ENCODE data around the gene CLP1.
A peak's percentile ranks its signal among the peaks of the same experiment; 100 is the strongest.

The CLP1 gene

DNA sequence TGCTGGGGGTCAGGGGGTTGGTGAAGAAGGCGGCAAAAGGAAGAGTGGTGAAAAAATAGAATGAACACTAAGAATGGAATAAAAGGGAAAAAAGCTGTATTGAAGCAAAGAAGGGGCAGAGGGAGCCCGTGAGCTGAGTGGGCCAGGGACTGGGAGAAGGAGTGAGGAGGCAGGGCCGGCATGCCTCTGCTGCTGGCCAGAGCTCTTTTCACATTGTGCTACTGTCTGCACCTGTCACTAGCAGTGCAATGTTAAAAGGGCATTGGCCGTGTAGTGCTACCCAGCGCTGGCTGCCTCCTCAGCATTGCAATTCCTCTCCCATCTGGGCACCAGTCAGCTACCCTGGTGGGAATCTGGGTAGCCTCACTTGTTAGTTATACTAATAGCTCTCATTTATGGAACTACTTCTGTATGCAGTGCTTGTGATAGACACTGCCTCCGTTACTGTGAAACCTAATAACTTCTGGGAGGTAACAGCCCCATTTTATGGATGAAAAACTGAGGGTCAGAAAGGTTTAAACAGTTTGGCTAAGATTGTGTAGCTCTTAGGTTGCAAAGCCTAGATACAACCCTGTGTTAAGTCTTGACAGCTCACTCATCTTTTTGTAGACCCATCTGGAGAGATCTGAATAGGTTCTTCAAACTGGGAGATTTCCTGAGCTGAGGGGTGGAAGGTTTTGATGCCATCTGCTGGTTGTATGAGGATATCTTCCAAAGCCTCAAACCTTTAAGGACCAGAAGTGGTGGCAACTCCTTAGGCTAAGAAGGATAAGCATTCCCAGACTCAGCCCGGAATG is 16.4 kb upstream of the CLP1 start:
- peak in 2 of 6 experiments; percentile 42 to 44 for DNase-seq

DNA sequence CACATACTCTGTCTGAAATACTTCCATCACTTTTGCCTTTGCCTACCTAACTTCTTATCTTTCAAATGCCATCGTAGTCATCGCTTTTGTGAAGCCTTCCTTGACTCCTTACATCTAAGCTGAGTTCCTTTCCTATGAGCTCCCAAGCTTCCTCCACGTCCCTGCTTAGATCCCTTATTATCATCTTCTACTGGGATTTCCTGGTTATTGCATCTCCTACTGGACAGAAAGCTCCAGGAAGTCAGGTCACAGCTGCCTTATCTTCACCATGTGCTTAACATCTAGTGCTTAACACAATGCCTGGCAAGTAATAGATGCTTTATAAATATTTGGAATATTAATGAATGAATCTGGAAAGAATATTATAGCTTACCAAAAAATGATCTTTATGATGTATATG is 13.8 kb upstream of the CLP1 start:
- DNase-seq, result no peak

DNA sequence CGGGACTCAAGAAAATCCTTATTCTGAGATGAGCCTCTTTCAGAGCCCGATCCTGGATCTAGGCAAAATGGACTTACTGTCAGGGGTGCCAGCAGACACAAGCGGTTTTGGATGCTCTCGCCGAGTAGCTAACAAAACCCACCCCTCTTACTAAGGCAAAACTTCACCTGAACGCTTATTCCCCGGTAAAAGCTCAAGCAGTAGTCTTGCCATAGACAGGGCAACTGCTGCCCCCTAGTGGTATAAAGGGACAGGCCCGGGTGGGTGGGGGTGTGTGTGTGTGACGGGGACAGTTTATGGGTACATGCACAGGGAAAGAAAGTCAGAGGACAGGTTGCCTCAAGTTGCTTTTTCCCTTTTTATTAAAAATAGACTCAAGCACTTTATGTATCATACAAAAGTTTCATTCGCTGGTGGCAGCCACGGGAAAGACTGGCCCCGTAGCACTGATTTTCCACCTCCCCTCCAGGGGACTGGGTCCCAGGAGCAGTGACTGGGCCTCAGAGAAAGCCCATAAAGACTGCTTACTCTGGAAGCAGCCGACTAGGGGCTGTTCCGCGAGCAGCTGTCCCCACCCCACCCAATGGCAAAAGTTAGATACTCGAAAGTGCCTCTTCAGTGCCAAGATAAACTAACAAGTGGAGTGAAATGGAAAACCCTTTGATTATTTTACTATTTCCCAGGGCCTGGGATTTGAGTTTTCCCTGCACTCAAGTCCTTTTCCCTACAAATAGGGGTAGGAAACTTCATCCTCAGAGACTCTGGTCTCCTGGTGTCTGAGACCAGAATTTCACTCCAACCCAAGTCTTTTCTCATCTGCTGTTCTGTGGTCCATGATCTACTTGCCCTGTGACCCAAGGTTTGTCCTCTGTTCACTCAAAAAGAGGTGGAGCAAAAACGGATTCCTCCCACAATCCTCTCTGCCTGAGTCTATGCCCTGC is 12.5 kb upstream of the CLP1 start:
- peak; percentile 72 to 91 (median 80) for DNase-seq

DNA sequence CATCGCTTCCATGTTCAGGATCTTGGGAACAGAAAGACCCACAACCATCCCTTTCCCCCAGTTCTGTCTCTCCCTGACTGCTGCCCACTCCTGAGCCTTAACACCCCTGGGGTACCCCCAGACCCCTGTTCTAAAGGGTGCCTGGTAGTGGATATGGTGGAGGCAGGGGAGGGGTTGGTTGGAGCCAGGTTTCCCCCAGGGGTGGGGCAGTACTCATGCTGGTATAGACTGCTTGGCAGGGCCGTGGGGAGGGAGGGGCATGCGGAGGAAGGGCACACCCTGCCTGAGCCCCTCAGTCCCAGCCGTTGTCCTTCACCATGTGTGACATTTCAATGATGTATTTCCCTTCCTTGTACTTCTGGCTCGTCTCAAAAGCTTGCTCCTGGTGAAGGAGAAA is 11.9 kb upstream of the CLP1 start:
- no peak for DNase-seq

DNA sequence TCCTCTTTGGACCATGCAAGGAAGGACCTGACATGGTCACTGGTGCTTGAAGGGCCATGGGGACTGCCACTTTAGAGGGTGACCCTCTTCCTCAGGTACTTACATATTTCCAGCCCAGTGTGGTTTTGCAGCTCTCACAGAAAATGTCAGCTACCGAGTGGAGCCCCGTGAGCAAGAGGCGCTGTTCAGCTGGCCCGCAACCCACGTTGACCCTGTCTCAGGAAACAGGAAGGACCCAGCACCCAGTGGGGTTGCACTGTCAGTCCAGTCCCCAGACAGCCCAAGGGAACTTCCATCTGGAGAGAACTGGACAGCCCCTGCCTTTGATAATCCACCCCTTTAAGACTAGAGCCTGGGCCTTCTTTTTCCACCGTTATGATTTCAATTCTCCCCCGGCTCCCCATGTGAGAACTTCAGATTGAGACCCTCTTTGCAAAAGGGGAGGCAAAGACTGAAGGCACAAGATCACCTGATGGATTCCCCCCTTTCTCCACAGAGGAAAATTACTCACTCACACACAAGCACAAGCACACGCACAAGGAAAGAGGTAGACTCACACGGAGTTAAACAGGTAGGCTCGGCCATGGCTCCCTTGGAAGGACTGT is 11.3 kb upstream of the CLP1 start:
- peak in 1 of 6 experiments; percentile 21 for DNase-seq

DNA sequence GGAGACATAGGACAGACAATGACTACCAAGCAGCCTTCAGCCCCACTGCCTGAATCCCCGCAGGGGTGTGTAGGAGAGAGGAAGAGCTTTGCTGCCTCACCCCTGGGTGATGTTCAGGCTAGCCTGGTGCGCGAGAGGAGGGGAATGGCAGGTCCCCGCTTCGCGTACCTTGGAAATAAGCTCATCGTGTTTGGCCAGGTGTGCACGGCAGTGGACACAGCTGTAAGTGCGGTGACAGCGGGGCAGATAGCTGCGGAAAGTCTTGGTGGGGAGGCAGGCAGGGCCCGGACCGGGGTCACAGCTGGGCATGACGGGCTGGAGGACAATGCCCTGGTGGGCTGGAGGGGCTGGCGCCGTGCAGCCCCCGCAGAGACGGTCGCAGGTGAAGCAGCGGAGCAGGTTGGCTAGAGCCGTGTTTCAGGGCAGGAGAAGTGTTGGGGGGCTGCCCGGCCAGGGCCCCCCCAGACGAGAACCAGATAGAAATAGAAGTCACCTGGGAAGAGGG is 10.7 kb upstream of the CLP1 start:
- peak in 1 of 6 experiments; percentile 31 for DNase-seq

DNA sequence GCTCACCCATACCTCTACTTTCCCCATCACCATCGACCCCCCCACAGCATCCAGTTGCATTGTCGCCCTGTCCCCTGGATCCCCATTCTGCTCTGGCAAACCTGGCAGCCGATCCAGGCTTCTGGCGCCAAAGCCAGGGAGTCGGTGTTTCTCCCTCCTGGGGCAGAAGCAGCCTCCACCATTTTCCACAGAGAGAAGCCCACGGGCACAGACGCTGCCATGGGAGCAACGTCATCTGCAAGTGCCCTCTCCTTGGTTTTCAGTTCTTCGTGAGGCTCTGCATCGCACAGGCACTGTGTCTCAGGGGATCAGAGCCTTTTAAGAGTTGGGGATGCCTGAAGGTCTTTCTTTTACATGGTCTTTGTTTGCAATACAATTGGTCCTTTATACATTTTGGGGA is 10.2 kb upstream of the CLP1 start:
- DNase-seq, result peak in 1 of 6 experiments; percentile 13

DNA sequence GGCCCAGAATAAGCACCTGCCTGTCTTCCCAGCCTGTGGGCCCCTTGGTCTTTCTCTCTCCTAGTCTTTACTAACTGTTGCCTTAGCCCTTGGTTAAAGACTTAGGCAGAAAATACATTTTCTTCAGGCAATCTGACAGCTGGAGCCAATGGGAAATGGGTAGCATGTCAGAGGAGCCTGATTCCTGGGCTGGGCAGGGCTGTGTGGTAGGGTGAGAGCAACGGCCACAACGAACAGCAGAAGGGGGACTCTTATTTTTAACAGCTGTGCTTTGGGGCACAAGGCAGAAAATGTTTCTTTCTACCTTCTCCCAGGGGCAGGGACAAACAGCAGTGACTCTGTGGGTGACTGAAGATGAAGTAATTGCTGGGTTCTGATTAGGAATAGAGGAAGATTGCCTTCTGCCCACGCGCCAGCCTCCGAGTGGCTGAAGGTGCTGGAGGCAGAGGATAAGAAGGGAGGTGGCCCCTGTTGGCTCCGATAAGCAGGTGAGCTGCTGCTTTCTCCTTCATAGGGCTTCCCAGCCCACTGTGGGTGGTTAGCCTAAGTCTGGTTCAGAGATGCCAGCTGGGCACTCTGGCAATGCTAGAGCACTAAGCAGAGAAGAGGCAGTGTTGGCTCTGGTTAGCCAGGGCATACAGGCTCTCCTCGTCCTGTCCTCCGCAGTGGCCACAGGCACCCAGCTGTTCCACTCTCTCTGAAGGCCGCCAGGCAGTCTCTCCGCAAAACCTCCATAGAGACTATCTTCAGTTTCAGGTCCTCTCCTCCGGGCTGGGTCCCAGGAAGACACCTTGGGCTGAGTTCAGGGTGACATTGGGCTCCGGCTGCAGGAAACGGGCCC is 9.4 kb upstream of the CLP1 start:
- peak in 1 of 6 experiments; percentile 31 for DNase-seq

DNA sequence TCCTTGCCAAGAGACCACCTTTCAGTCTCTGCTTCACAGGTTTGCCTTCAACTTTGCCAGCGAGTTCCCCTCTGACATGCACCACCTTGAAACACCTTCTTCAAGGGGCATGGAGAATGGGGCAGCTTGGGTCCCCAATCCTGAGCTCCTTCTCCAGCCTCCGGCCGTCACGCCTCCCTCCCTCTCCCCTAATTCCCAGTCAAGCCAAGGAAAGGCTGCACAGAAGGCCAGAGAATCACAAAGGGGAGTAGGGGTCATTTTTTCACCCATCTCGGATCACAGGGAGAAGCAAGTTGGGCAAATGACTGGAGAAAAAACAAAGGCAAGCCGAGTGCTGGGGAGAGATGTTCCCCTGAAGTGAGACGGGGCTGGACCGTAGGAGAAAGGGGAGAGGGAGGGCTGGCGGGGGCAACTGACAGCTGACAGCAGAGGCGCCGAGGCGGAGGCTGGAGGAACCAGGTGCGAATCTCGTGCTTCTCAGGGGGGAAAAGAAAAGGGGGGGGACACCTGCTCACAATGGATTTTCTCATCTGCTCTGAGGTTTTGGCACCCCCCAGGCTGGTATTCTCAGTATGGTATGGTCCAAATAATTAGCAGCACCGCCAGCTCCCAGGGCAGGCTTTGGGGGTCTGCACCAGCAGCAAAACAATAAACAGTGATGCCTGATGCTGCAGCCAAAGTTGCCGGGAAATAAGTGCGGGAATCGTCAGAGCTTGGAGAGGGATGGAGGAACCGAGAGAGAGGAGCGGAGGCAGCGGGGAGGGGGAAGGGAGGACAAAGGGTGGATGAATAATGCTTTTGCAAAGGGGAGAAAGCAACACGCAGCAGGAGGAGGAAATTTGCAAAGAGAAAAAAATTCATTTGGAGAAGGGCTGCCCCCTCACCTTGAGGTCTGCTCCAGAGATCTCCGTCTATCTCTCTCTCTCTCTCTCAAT is 8.5 kb upstream of the CLP1 start:
- peak in 3 of 6 experiments; percentile 38 to 50 (median 39) for DNase-seq

DNA sequence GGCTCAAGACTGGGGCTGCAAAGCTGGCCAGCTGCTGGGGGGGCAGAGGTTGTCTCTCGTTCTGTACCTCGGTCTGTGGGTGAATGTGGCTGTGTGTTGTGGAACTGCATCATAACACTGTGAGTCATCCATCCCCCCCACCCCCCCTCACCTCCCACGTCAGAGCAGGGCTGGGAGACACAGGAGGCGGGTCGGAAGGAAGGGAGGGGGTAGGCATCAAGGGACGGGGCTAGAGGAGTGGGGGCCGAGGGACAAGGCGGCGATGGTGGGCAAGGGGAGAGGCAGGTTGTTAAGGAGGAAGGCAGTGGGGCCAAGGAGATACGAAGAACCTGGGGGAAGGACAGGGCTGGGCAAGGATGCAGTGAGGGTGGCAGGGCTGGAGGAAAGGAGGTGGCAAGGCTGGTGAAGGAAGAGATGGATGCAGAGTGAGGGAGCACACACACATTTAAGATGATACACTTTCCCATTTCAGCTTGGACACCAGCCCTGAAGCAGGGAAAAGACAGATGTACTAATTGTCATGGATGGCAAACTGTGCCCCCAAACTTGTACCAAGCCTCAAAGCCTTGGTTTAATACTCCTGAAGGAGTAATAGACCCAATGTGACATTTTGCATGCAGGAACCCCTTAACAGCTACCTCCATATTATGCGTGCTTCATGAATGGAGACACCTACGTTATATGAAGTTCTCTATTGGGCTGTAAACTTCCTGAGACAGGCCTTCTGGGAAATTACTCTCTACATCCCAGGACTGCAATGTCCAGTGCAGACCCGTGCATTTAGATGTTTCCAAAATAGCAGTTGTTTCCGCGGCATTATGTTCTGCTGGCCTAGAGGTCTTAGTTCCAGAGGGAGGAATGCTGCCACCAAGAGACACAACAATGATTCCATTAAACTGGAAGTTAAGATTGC is 7.5 kb upstream of the CLP1 start, which contains the start of gene YPEL4:
TSS of gene YPEL4 (minus strand) at position 87 of the 913 bp plus-strand sequence. CDS start 2,805 bp downstream, outside the sequence.
- DNase-seq, result peak; percentile 72 to 85 (median 78)

DNA sequence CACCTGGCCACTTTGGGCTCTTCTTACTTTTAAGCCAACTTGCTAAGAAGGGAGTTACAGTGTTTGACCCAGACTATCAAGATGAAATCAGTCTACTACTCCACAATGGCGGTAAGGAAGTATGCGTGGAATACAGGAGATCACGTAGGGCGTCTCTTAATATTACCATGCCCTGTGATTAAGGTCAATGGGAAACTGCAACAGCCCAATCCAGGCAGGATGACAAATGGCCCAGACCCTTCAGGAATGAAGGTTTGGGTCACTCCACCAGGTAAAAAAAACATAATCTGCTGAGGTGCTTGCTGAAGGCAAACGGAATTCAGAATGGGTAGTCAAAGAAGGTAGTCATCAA is 6.8 kb upstream of the CLP1 start:
- DNase-seq, result no peak

DNA sequence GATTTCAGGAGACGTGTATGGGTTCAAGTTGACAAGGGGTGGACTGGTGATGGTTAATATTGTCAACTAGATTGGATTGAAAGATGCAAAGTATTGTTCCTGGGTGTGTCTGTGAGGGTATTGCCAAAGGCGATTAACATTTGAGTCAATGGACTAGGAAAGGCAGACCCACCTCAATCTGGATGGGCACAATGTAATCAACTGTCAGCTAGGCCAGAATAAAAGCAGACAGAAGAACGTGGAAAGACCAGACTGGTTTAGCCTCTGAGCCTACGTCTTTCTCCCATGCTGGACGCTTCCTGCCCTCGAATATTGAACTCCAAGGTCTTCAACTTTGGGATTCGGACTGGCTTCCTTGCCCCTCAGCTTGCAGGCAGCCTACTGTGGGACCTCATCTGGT is 6.2 kb upstream of the CLP1 start:
- DNase-seq, result no peak

DNA sequence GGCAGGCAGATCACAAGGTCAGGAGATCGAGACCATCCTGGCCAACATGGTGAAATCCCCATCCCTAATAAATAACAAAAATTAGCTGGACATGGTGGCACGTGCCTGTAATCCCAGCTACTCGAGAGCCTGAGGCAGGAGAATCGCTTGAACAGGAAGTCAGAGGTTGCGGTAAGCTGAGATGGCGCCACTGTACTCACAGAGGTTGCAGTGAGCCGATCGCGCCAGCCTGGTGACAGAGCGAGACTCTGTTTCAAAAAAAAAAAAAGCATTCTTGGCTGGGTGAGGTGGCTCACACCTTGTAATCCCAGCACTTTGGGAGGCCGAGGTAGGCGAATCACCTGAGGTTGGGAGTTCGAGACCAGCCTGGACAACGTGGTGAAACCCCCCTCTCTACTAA is 5.3 kb upstream of the CLP1 start:
- DNase-seq, result peak in 4 of 6 experiments; percentile 14 to 38 (median 30)

DNA sequence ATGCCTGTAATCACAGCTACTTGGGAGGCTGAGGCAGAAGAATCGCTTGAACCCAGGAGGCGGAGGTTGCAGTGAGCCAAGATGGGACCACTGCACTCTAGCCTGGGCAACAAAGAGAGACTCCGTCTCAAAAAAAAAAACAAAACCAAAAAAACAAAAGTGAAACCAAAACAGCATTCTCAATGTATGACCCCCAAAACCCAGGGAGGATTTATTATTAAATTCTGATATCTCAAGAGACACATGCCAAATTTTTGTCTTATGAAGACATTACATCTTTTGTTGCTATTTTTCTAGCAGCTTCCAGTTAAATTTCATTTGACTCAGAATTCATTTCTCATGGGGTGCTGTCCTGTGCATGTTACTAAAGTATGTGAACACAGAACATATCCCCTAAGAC is 4.9 kb upstream of the CLP1 start:
- DNase-seq, result no peak

DNA sequence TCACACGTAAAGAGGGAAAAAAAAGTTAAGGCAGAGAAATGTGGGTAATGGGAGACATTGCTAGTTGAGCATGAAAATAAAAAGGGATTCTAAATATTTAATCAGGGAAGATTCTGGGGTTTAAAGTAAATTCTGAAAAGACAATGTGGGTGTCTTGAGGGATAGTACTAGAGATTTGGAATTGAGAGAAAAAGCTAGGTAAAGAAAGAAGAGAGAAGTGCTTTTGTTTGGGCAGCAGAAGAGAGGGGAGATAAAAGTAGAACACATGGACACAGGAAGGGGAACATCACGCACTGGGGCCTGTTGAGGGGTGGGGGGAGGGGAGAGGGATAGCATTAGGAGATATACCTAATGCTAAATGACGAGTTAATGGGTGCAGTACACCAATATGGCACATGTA is 4.4 kb upstream of the CLP1 start:
- no peak for DNase-seq

DNA sequence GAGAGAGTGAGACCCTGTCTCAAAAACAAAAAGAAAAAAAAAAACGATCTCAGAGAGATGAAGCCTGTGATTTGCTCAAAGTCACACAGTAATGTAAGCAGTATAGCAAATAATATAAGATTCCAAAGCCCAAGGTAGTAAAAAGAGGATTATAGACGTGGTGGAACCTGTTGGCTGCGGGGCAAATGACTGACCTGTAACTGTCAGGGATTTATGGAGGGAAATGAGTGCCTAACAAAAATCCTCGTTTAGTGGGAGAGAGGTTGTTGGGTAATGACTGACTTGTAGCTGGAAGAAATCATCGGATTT is 723 bp upstream of the CLP1 start:
- DNase-seq, result no peak

DNA sequence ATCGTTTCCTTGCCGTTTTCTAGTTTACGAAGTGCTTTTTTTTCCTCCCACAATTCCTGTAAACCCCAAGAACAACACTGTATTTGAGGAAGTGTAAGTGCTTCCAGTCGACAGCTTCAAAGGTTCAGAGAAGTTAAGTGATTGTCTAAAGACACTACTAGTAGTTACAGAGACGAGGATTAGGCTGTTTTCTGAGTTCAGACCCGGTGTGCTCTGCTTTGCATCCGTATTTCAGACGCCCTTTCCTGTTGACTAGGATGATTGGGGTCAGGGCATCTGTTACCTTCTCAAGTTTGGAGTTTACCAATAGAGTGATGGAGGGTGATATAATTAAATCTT is 430 bp downstream of the CLP1 start:
- peak in 1 of 6 experiments; percentile 30 for DNase-seq

DNA sequence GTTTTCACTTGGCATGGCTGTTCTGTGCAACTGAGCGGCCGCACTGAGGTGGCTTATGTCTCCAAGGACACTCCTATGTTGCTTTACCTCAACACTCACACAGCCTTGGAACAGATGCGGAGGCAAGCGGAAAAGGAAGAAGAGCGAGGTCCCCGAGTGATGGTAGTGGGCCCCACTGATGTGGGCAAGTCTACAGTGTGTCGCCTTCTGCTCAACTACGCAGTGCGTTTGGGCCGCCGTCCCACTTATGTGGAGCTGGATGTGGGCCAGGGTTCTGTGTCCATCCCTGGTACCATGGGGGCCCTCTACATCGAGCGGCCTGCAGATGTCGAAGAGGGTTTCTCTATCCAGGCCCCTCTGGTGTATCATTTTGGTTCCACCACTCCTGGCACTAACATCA is 2.1 kb downstream of the CLP1 start:
- no peak for DNase-seq

DNA sequence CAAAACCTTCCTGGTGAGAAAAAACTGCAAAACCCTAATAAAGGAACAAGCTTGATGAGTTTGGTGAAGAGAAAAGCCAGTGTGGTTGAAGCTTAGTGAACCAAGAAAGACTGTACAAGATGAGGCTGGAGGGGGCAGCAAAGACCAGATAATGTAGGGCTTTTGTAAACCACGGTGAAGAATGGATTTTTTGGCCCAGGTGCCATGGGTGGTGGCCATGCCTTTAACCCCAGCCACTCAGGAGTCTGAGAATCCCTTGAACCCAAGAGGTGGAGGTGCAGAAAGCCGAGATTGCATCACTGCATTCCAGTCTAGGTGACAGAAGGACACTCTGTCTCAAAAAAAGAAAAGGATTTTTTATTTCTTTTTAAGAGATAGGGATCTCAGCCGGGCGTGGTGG is 5.3 kb downstream of the CLP1 start:
- DNase-seq, result peak in 1 of 6 experiments; percentile 3

DNA sequence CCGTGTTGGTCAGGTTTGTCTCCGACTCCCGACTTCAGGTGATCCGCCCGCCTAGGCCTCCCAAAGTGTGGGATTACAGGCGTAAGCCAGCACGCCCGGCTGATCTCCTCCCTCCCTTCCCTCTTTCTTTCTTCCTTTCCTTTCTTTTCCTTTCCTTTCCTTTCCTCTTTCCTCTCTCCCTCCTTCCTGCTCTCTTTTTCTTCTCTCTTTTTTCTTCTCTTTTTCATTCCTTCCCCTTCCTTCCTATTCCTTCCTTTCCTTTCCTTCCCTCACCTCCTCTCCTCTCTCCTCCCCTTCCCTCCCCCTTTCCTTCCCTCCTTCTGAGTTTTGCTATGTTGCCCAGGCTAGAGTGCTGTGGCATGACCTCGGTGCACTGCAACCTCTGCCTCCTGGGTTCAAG is 6.4 kb downstream of the CLP1 start:
- no peak for DNase-seq
